Measurements from ENCODE around the gene GPX2.

DNA sequence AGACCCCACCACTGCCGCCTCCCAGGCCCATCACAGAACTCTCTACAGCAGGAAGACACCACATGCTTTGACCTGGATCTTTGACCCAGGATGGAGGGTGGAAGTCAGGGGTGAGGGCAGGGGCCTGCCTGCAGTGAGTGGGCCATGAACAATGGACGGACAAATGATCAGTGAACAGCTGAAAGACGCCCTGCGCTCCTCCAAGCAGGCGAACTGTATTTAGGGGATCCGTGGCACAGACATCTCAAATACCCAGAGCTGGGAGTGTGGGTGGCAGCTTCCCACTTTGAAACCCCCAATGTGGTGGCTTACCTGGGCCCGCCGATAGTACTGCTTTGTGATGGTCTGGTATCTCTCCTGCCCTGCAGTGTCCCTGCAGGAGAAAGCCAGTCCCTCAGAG is 8.7 kb upstream of the GPX2 start:
- TF ChIP-seq, protein P1, sequence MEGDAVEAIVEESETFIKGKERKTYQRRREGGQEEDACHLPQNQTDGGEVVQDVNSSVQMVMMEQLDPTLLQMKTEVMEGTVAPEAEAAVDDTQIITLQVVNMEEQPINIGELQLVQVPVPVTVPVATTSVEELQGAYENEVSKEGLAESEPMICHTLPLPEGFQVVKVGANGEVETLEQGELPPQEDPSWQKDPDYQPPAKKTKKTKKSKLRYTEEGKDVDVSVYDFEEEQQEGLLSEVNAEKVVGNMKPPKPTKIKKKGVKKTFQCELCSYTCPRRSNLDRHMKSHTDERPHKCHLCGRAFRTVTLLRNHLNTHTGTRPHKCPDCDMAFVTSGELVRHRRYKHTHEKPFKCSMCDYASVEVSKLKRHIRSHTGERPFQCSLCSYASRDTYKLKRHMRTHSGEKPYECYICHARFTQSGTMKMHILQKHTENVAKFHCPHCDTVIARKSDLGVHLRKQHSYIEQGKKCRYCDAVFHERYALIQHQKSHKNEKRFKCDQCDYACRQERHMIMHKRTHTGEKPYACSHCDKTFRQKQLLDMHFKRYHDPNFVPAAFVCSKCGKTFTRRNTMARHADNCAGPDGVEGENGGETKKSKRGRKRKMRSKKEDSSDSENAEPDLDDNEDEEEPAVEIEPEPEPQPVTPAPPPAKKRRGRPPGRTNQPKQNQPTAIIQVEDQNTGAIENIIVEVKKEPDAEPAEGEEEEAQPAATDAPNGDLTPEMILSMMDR (IDR thresholded peaks at IDR 0.05): no peak
- TF ChIP-seq POLR2AphosphoS5 (IDR thresholded peaks at IDR 0.05) (no peak), POLR2A (IDR thresholded peaks at IDR 0.05) (no peak), EP300 (IDR thresholded peaks at IDR 0.05) (no peak)
